OCI-LY3 (cell line): ENCODE measurements around the gene ASMTL.

ENCODE experiments used
- EZH2phosphoT487 ChIP-seq: fragments of 200-600 bp; shearing (Covaris generic); IDR thresholded peaks from 2 replicates; pipeline ENCODE4 v1.6.1; 2018; ENCODE audit warnings: antibody characterized with exemption, mixed run types, low read depth
- TF ChIP-seq, protein P1 (sequence below): fragments of 200-600, 300-600 bp; sonication (generic); IDR thresholded peaks from 2 replicates; pipeline ENCODE4 v1.5.1; 2014; ENCODE audit warnings: antibody characterized with exemption, low read length, low read depth

DNA sequence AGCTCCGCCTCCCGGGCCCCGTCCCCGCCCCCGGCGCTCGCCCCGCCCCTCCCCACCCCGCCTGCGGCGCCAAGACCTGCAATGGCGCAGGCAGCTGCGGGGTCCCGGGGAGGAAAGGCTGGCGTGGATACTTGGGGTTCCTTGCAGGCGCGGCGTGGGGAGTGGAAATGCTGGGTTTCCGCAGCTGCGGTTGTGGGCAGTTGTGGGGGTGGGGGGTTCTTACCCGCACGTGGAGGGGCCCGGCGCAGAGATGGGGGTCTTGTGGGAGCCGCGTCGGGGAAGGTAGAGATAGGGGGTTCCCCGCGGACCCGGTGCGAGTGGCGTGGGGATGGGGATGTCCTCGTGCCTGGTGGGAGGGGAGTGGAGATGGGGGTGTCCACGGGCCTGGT lies 680 bp upstream of the ASMTL start:
- no peak for TF ChIP-seq EZH2phosphoT487
- TF ChIP-seq, protein P1, sequence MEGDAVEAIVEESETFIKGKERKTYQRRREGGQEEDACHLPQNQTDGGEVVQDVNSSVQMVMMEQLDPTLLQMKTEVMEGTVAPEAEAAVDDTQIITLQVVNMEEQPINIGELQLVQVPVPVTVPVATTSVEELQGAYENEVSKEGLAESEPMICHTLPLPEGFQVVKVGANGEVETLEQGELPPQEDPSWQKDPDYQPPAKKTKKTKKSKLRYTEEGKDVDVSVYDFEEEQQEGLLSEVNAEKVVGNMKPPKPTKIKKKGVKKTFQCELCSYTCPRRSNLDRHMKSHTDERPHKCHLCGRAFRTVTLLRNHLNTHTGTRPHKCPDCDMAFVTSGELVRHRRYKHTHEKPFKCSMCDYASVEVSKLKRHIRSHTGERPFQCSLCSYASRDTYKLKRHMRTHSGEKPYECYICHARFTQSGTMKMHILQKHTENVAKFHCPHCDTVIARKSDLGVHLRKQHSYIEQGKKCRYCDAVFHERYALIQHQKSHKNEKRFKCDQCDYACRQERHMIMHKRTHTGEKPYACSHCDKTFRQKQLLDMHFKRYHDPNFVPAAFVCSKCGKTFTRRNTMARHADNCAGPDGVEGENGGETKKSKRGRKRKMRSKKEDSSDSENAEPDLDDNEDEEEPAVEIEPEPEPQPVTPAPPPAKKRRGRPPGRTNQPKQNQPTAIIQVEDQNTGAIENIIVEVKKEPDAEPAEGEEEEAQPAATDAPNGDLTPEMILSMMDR, result no peak
